ES-I3 (cell line): ENCODE data around the gene DUOX2.

ENCODE experiments used
- H3K36me3 ChIP-seq: 2 replicates; pipeline ENCODE4 v1.6.1; 2013; ENCODE audit warnings: mild to moderate bottlenecking, low read length, control low read depth, moderate library complexity; ENCODE audit not compliant: insufficient read depth
- H3K4me1 ChIP-seq: 2 replicates; pipeline ENCODE4 v1.6.1; 2013; ENCODE audit warnings: mild to moderate bottlenecking, control low read depth, low read length; ENCODE audit not compliant: insufficient read depth
- H3K9ac ChIP-seq: 2 replicates; pipeline ENCODE4 v1.6.1; 2013; ENCODE audit warnings: low read depth, mild to moderate bottlenecking, low read length, moderate library complexity
- H3K9me3 ChIP-seq: 2 replicates; pipeline ENCODE4 v1.6.1; 2013; ENCODE audit warnings: mild to moderate bottlenecking, low read length, moderate library complexity; ENCODE audit not compliant: control insufficient read depth, insufficient read depth

DUOX2 gene

DNA sequence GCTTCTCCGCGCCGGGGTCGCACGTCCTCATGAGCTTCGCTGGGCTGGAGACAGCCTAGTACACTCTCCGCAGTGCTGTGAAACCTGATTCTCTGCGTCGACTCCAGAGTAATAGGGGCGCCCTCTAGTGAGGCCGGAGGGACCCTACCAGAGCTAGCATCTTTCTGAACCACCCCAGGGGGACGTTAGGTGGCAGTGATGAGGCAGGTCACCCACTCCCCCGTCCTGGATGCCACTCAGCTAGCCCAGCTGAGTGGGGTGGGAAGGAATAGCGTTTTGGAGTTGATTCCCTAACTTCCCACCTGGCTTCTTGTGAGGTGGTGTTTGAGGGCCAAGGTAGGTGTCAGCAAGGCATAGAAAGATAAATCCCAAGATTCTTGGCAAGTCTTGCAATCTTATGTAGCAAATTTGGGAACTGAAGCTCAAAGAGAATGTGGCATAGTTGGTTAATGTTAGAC is 4.2 kb upstream of the DUOX2 start:
- Histone ChIP-seq H3K9ac (peak overlapping the region; percentile 34; the same call in 1 of the 2 replicates), H3K9me3 (no peaks in the 10 kb centered on the region), H3K4me1 (peaks cover 10% of the 10 kb centered on the region), H3K36me3 (no peaks in the 10 kb centered on the region)

DNA sequence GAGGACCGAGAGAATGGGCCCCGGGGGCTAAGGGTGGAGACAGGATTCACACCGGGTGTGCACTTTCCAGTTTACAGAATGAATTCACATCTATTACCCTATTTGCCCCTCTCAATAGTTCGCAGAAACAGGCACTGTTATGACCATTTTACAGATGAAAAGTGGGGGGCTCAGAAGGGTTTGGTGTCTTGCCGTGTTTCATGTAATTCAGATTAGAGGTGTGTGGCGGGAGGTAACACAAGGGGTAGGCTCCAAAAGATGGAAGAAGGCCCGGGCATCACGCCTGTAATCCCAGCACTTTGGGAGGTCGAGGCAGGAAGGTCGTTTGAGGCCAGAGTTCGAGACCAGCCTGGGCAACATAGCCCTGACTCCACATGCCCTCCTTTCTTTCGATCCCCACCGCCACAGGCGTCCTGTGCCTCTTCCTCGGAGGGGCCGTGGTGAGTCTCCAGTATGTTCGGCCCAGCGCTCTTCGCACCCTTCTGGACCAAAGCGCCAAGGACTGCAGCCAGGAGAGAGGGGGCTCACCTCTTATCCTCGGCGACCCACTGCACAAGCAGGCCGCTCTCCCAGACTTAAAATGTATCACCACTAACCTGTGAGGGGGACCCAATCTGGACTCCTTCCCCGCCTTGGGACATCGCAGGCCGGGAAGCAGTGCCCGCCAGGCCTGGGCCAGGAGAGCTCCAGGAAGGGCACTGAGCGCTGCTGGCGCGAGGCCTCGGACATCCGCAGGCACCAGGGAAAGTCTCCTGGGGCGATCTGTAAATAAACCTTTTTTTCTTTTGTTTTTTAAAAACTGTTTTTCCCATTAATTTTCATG is 3.5 kb upstream of the DUOX2 start:
- H3K4me1 ChIP-seq: peaks cover 10% of the 10 kb centered on the region
- H3K9ac ChIP-seq: peak overlapping the region; percentile 34; the same call in 1 of the 2 replicates
- H3K36me3 ChIP-seq: no peaks in the 10 kb centered on the region
- H3K9me3 ChIP-seq: no peaks in the 10 kb centered on the region

DNA sequence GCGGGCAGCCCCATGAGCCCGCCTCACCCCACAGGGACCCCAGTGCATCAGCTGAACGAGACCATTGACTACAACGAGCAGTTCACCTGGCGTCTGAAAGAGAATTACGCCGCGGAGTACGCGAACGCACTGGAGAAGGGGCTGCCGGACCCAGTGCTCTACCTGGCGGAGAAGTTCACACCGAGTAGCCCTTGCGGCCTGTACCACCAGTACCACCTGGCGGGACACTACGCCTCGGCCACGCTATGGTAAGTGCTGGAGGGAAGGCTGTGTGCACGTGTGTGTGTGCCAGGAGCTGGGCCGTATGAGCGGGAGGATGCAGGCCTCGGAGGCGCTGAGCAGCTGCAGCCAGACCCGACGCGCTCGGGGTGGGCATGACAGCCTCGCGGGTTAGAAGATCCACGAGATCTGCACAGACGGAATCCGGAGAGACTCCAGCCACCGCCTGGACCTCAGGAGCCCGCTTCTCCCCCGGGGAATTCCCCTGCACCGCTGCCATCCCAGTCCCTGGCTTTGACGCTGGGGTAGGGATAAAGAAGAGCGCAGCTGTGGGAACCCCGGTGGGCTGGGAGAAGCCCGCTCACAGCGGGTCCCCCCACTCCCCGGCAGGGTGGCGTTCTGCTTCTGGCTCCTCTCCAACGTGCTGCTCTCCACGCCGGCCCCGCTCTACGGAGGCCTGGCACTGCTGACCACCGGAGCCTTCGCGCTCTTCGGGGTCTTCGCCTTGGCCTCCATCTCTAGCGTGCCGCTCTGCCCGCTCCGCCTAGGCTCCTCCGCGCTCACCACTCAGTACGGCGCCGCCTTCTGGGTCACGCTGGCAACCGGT is 2.7 kb upstream of the DUOX2 start:
- no peaks in the 10 kb centered on the region for H3K36me3 ChIP-seq
- H3K9ac ChIP-seq: peak overlapping the region; percentile 2; the same call in 1 of the 2 replicates
- no peaks in the 10 kb centered on the region for H3K9me3 ChIP-seq
- H3K4me1 ChIP-seq: peaks cover 15% of the 10 kb centered on the region

DNA sequence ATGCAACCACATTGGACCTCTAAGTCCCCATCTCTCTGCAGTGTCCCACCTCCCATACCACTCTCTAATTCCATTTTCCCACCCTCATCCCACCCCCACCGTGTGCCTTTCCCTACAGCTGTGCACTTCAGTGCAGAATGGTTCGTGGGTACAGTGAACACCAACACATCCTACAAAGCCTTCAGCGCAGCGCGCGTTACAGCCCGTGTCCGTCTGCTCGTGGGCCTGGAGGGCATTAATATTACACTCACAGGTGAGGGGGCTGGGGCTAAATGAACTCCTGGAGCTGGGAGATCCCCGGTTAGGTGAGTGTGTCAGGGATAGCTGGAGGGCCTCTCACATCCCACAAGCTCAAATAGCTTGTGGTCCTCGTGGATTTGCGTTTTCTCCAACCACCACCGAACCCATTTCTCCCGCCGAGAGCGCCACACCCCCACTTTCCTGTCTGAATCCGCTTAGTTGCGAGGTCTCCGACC is 2.1 kb upstream of the DUOX2 start:
- no peaks in the 10 kb centered on the region for H3K9me3 ChIP-seq
- peaks cover 15% of the 10 kb centered on the region for H3K4me1 ChIP-seq
- H3K36me3 ChIP-seq: no peaks in the 10 kb centered on the region
- no peak overlapping the region for H3K9ac ChIP-seq

DNA sequence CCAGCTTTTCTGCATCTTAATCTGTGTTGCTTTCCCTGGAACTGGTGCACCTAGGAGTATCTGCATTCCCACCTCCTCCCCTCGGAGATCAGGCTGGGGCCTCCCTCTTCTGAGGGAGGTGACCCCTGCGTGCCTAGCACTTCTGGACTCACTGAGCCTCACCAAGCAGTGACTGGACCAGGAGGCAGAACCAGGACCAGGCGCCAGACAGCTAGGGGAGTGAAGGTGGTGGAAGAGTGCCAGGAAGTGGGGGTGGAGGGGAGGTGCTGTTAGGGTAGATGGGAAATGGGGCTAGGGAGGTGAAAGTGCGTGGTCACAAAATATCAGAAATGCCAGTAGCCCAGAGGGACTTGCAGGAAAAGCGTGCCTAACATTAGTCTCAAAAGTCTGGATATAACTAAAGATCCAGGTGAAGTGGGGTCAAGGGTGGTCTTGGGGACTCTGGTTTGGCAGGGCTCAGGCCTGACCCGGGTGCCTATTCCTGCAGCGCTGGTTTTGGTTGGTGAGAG is 1.4 kb upstream of the DUOX2 start:
- H3K4me1 ChIP-seq: peaks cover 15% of the 10 kb centered on the region
- H3K36me3 ChIP-seq: no peaks in the 10 kb centered on the region
- H3K9me3 ChIP-seq: no peaks in the 10 kb centered on the region
- H3K9ac ChIP-seq: no peak overlapping the region

DNA sequence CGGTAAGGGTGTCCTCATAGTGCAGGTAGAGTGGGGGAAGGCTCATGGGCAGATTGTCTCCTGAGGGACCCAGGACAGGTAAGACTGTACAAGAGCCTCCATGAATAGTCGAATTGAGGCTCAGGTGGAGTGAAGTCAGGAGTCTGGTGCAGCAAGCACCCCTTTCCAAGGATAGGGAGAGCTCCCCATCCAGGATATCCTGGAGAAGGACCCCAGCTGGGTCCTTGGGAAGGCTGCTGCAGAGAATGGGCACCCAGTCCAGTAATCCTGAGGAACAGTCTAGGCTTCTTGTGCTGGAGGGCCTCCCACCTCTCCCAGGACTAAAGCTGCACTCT is 746 bp upstream of the DUOX2 start:
- Histone ChIP-seq H3K9ac (no peak overlapping the region), H3K36me3 (no peaks in the 10 kb centered on the region), H3K4me1 (peaks cover 15% of the 10 kb centered on the region)

DNA sequence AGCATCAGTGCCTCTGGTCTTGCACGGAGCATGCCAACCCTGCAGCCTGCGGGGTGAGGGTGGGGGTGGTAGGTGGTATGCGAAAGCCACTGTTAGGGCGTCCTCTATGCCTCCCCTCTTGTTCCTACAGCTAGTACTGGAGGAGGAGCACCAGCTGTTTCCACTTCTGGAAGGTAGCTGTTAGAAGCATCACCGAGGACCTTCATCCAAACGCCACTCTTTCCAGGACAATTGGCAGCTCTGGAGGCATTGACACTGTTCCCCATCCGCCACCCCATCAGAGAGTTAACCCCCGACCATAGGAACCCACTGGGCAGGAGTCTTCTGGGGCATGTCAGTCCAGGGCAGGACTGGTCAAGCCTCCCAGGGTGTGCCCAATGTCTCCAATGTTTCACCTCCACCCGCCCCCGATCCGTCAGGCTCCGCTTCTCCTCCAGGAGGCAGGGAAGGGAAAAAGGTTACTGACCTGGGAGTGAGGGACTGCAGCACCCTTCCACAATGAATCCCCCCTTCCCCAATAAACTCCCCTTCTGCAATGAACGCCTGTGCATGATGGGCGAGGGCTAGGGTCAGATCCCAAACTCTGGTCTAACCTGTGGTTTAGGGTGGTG is 487 bp downstream of the DUOX2 start:
- Histone ChIP-seq H3K9ac (peak overlapping the region; percentile 39; the same call in 1 of the 2 replicates), H3K4me1 (peaks cover 15% of the 10 kb centered on the region), H3K36me3 (no peaks in the 10 kb centered on the region), H3K9me3 (no peaks in the 10 kb centered on the region)

More for the DNA sequence above, 746 bp upstream of the DUOX2 start:
- no peaks in the 10 kb centered on the region for H3K9me3 ChIP-seq

DNA sequence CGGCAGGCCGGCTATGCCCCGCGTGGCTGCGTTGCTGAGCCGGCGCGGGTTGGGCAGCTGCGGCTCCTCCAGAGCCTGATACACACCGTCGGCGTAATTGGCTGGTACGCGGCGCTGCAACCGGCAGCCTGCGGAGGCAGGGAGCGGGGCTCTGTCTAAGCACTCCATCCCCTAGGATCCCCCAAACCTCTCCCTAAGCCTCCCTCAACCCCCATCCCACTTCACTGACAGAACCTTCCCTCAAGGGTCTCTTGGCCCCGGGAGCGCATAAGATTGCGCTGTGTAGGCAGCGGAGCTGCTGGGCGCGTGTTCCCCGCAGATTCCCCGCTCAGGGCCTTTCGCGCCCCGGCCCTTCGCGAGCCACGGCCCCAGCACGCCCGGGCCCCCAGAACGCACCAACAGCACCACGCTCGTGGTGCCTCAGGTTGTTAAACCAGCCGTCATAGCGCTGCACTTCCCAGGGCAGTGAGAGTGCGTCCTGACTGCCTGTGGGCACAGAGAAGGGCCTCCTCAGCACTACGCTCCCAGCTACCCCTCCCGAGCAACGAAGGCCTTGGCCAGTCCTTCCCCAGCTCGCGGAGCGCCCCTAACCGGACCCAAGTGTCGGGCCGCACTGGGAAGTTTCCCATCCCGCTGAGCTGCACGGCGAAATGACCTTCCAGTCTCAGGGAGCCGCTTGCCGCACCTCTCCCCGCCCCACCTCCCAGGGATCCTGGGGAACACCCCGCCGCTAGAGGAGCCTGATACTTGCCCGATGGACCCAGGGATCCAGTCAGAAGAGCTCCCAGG is 1.2 kb downstream of the DUOX2 start:
- Histone ChIP-seq H3K9ac (peak overlapping the region; percentile 39; the same call in 1 of the 2 replicates), H3K9me3 (no peaks in the 10 kb centered on the region), H3K36me3 (no peaks in the 10 kb centered on the region), H3K4me1 (peaks cover 15% of the 10 kb centered on the region)

DNA sequence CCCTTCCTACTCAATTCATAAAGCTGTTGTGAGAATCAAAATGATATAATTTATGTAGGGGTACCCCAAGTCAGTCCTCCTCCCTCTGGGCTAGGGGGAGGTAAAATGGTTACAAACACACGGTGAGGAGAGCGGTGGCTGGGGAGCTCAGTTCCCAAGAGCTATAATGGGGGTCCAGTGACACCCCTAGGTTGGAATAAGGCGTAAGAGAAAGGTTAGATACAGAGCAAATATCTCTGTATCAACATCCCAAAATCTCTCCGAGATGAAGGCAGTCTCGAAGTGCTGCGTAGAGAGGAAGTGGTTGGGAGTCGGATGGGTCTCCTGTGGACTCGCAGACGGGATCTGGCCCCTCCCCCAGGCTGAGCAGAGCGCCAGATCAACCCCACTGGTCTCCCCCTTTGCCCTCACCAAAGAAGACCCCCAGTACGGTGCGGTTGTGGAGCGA is 1.8 kb downstream of the DUOX2 start:
- peak overlapping the region; percentile 39 for H3K9ac ChIP-seq
- H3K36me3 ChIP-seq: no peaks in the 10 kb centered on the region
- no peaks in the 10 kb centered on the region for H3K9me3 ChIP-seq
- peaks cover 15% of the 10 kb centered on the region for H3K4me1 ChIP-seq

DNA sequence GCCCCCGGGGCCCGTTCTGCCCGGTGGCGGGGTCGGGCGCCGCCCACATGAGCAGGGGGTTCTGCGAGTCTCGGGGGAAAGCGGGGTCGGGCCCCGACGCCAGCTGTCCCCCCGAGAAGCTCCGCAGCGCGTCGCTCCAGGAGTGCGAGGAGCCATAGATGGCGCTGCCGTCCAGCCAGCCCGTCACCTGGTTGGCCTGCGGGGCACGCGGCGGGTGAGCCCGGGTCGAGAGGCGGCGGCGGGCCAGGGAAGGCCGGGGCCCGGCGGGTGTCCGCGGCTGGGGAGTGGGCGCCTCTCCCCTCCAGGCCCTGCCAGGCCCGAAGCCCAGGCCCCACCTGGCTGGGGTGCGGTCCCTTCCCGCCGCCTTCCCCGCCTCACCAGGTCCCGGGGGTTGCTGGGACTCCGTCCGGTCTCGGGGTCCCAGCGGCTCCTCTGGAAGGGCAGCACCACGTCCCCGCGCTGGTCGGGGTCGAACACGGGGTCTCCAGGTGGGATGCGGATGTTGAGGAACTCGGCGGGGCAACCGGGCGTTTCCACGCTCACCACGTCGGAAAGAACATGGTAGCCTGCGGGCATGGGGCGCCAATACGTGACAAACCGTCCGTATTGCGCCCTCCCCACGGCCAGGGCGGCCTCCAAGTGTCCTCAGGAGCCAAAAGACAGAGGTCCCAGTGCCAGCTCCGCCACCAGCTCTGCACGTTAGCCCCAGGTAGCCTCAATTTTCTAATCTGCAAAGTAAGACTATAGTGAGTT is 2.4 kb downstream of the DUOX2 start:
- Histone ChIP-seq H3K4me1 (peaks cover 15% of the 10 kb centered on the region), H3K9ac (peak overlapping the region; percentile 39), H3K36me3 (no peaks in the 10 kb centered on the region), H3K9me3 (no peaks in the 10 kb centered on the region)

DNA sequence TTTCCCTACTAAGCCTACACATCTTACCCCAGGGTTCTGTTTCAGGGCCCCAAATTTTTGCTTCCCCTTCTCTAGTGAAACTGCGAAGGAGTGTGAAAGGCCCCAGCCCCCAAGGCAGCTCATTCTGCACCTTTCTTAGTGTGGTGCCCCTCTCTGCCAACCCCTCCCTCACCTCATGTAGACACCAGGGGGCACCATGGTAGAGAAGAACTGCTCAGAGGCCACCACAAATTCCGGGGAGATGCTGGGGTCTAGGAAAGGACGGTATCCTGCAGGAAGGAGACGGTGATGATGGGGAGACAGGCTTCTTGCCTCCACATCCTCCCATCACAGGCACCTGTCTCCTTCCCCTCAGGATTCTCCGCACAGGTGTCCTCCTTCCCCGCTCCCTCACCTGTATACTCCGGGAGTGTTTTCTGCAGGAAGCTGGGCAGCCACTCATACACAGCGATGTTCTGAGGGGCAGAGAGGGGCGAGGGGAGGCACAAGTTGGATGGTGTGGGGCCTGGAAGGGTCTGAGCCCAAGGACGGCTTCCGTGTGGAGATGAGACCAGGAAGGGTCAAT is 3.6 kb downstream of the DUOX2 start:
- peaks cover 15% of the 10 kb centered on the region; the same call in 1 of the 2 replicates for H3K4me1 ChIP-seq
- H3K9ac ChIP-seq: no peak overlapping the region
- H3K9me3 ChIP-seq: no peaks in the 10 kb centered on the region
- no peaks in the 10 kb centered on the region for H3K36me3 ChIP-seq

DNA sequence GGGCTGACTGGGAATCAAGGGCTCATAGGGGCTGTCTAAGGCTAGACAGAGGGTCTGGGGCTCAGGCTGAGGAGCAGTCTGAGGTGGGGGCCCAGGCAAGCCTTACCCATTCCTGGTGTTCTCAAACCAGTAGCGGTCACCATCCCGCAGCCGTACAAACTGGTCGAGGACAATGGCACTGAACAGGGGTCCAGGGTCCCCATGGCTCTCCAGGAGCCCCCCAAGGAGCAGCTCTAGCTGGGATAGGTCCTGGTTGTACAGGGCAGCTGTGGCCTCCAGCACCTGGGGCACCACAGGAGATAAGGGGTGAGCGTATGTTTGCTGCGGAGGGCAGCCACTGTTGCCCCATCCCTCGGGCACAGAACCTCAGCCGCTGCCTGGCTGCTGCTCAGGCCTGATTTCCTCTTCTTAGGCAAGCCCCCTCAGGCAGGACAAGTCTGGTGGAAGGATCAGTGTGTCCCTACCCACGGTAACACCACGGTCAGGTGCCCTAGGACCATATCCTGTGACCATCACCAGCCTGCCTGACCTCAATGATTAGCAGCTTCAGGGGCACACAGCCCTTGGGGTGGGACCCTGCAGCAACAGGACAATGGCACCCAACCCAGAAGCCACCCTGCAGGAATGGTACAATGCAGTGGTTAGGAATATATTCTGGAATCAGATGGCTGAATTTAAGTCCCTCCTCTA is 5.9 kb downstream of the DUOX2 start:
- Histone ChIP-seq H3K4me1 (peaks cover 5% of the 10 kb centered on the region; the same call in 1 of the 2 replicates), H3K36me3 (no peaks in the 10 kb centered on the region), H3K9me3 (no peaks in the 10 kb centered on the region), H3K9ac (no peak overlapping the region)
